GM19455 (cell line): ENCODE data around the gene ADAM29.
A peak's percentile ranks its signal among the peaks of the same experiment; 100 is the strongest.
"Not testable (repeated sequence)": the region's sequence is repeated elsewhere in the genome, so short reads cannot be mapped to it uniquely, and the experiment has no call there.

Experiments
- ATAC-seq: cut with Tn5 transposase; IDR thresholded peaks from one replicate; pipeline ENCODE4 v1.9.1; 2021; ENCODE audit not compliant: unreplicated experiment

The ADAM29 gene

DNA sequence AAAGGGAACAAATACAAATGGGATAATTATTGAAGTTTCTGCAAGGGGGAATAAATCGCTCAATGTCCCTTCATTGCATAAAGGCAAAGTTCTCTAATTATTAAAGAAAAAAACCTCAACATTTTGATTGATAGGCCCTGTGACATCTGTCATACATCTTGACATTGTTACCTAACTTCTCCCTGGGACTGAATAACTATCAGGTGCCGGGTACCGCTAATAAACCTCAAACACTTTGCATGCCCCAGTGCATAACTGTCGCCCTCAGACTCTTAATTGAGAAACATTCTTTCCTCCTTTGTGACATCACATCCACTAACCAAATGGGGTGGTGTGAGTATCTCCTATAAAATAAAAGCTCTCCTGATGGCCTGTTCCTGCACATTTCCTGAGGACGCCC lies at the start of gene ADAM29:
TSS of gene ADAM29 (plus strand) at position 301 of the 400 bp plus-strand sequence. CDS start 57,168 bp downstream, outside the sequence.
- ATAC-seq = no peak

DNA sequence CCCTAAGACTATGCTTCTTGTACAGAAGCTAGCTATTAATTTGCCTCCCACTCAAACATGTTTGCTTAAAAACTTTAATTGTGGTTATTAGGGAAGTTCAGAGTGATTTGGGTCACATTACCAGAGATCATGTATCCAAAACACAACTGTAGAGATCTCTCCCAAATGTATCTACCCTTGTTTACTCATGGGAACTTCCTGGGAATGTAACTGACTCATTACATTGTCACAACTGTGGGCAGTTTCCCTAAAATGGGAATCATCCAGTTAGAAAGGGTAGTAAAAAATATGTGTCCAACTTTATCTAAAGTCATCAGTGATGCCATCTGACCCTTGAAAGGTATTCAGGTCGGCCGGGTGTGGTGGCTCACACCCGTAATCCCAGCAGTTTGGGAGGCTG lies 48.8 kb upstream of the ADAM29 start:
- ATAC-seq = no peak

DNA sequence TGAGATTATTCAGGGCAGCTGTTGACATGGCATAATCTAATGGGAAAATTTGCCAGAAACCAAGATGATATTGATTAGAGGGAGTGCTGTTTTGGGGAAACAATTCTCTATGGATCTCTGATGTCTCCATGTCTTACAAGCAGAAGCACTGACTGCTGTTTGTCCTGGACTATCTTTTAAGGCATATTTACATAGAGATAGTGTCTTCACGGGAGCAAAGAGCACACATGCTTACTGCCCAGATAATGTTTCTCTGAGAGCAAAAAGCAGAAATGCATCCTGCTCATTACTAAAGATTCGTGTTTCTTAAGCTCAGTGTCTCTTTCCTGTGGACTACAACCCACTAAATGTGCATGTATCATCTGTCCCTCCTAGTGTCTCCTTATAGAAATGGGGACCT lies 47.8 kb upstream of the ADAM29 start:
- ATAC-seq = no peak

DNA sequence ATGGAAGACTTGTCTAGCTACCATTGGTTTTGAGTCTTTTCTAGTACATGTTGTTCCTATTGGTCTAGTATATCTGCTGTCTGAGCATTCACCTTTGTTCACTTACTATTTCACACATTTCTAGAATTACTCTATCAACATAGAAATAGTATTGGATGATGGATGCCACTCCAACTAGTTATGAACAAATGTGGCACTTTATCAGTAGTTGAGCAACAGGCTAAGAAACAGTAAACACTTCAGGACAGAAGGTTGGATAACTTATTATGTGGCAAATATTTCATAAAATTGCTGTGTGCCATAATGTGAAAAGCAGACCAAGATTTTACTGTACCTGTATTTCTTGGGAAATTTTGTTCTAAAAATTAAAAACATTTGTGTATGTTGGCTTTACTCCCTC lies 46.8 kb upstream of the ADAM29 start:
- ATAC-seq = no peak

DNA sequence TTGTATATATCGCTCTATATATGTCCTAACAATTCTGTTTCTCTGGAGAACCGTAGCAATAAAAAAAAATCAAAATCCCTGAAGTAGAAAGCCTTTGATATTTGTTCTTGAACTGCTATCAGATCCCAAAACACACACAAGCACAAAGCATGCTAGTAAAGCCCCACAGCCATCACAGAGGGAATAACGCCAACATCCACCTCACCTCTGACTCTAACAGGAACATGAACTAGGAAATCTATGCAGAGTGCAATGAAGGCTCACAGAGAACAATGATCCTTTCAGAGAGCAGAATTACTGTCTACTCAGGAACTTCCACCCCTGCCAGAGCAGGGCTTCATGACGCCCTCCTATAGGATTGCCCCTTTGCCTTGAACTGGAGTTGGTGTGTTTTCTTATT lies 45.0 kb upstream of the ADAM29 start:
- not testable (repeated sequence) for ATAC-seq

DNA sequence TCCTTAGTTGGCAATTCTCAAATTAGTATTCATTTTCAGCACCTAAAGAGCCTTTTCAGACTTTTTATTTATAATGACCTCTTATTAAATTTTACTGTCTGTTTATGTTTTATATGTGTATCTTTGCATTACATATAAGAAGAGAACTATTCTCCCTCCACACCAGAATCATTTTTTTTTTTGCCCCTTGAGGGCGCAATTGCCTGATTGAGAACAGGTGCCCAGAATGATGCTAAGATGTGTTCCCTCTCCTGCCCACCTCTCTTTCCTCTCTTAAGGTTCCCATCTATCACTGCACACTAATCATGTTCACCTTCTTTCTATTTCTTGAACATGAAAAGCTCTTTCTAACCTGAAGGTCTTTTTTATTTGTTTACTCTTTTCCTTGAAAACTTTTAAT lies 44.2 kb upstream of the ADAM29 start:
- no peak for ATAC-seq

DNA sequence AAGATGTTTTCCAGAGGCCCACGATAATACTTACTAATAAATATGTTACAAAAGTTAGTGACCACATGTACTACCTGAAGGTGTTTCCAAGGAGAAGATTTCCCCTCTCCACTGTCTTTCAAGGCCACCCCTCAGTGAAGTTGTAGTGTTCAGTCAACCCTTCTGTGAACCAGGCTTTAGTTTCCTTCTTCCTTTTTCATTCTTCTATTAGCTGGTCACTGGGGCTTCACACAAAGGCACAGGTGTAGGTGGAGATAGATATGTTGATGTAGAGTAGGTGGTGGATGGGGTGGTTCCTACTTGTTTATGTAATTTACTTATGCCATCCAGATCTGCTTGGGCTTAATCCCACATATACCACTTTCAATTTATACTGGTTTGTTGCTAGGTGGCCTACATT lies 43.3 kb upstream of the ADAM29 start:
- ATAC-seq = no peak

DNA sequence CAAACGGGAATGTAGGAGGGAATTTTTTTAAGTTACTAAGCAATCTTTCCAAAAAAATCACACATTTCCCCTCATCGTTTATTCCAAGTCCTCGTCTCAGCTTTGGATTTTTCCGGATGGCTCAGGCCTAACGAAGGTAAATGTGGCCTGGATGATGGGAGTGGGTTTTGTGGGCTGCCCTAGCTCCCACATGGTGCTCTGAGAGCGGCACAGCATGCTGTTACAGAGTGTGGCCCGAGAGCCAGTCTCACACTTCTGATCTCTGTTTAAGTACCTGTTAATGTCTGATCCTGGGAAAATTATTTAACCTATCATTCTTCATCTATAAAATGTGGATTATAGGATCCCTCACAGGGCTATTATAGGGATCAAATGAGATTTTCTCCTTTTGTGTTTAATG lies 38.2 kb upstream of the ADAM29 start:
- no peak for ATAC-seq

DNA sequence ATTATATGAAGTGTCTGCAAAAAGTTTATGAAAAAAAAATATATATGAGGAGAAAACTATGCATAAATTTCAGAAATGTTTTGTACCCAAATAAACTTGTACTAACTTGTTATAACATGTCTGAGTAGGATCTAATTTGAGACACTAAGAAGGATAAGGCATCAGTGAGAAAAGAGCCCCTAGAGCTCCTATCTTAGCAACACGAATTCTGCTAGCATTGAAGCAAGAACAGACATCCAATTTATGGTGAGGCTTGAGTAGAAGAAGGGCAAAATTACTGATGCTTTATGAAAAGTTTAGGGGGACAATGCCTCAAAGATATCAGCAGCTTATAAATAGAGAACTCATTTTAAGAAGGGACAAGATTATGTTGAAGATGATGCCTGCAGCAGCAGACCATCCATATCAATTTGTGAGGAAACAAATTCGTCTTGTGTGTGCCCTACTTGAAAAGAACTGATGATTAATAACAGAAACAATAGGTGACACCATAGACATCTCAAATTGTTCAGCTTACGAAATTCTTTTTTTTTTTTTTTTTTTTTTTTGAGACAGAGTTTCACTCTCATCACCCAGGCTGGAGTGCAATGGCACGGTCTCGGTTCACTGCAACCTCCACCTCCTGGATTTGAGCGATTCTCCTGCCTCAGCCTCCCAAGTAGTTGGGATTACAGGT lies 35.7 kb upstream of the ADAM29 start:
- no peak for ATAC-seq

DNA sequence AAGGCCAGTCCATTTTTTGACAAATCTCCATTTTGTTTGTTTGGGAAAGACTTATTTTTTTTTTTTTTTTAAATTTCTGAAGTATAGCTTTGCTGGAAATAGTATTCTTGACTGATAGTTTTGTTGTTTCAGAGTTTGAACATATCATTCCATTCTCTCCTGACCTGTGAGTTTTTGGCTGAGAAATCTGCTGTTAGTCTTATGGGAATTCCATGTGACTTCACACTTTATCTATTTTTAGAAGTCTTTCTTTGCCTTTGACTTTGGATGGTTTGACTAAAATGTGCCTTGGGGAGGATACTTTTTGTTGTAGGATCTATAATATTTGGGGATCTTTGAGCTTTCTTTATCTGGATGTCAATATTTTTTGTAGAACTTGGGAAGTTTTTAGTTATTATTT lies 10.7 kb upstream of the ADAM29 start:
- no peak for ATAC-seq

DNA sequence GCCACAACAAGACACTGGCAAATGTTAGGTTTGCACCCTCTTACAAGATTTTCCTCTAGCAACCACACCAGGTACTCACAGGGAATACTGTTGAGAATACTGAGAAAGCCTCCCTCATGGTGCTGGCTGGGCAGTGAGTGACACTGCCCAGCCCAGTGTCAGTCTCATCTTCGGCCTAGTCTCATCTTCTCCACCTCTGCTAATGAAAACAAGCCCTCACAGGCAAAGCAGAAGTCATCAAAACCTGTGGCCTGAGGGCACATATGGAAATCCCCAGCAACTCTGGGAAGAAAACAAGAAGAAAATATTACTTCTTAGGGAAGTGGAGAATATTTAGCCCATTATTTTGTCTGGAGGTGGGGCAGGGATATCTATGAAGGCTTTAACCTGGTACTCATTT lies 7.9 kb upstream of the ADAM29 start:
- ATAC-seq = no peak

DNA sequence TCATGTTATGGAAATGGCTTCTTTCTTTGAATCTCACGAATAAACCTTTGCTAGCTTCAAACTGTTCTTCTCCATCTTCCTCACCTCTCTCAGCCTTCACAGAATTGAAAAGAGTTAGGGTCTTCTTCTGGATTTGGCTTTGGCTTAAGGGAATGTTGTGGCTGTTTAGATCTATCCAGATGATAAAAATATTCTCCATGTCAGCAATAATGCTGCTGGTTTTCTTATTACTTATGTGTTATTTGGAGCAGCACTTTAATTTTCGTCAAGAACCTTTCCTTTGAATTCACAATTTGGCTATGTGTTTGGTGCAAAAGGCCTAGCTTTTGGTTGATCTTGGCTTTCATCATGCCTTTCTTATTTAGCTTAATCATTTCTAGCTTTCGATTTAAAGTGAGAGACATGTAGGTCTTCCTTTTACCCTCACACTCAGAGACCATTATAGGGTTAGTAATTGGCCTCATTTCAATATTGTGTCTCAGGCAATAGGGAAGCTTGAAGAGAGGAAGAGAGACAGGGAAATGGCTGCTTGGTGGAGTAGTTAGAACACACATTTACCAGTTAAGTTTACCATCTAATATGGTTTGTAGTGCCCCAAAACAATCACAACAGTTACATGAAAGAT lies 5.1 kb upstream of the ADAM29 start:
- no peak for ATAC-seq

DNA sequence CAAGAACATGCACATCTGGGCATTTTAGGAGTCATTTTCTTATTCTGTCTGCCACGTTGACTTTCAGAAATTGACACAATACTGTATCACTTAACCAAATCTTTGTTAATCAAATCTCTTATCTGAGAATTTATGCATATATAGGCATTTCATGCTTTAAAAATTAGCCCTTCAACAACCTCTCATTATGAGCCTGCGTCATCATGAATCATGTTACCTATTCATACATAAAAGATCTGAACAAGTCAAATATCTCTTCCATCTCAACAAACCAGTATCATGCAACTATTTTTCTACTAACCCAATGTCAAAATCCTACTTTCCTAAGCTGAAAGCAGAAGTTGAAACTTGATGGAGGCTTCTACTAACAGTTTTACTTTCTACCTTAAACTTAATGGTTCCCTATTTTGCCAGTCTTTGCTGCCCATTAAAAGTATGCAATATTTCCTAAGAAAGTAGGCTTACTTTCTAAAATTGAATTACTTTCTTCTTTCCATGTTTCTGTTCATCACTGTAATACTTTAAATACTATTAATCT lies 1.8 kb downstream of the ADAM29 start:
- ATAC-seq = no peak

DNA sequence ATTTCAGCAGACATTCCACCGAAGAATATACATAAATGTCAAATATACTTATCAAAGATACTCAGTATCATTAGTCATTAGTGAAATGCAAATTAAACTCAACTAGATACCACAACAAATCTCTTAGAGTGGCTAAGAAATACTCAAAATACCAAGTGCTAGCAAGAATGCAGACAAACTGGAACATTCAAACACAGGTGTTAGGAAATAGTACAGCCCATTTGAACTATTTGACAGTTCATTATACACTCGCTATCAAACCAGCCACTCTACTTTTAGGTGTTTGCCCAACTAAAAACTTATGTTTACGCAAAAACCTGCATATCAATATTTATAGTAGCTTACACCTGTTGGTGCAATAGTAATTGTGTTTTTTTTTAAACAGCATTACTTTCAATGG lies 8.8 kb downstream of the ADAM29 start:
- no peak for ATAC-seq

DNA sequence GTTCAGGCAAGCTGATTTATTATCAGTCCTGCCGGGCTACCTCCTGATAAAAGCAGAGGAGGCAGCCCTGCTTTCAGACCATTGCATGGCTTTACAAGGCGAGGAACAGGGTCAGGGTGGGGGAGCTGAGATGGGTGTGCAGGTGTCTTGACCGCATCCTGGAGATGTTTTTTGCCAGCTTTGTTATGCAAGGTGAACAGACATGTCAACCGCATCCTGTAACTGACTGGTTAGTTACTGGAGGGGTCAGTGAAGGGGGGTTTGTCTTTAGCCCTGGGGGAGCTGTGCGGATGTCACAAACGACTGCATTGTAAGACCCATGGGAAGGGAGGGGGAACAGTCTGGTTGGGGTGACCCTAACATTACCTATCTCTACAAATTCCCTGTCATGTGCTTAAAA lies 10.0 kb downstream of the ADAM29 start:
- peak; percentile 52 for ATAC-seq

DNA sequence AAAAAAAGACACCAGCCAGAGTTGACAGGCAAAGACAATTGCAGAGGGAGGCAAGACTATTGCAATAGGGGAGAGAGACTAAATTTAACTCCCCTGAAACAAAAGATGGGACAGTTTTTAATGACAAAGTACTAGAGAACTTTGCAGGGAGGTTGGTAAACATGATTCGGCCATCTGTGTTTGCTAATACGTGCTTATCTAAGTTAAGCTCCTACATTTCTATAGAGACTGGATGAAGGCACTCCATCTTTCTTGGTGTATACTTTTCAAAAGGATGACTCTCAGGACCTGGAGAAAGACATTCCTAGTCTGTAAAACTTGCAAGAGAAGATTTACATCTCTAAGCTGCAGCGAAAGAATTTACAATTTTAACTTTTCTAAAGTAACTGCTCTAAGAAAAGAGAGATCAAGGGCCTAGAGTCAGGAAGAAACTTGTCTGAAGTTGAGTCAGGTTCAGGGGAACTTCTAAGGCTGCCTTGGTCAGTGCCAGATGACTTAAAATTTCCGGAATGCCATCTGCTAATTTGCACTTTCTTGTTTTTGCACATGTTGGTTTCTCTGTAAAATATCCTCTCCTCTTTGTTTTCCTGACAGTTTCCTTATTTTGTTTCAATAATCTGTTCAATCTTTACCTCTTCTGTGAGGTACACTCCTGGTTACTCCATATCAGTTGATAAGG lies 10.6 kb downstream of the ADAM29 start:
- ATAC-seq = peak; percentile 3

DNA sequence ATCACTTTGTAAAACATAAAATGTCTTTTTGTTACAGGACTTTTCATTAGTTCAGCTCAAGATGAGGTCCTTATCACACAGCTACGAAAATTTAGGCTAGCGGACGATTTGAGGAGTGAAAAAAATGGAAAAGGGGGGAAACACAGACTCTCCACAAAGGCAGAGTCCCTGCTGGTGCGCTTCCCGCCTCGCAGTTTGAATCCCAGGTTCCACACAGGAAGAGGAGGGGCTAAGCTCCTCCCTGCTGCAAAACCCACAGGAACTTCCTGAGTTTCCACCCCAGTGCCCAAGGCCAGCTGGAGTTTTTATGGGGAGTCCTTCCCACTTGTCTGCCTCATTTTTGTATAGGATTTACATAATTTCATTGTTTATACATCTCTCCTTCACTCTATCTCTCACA lies 11.2 kb downstream of the ADAM29 start:
- no peak for ATAC-seq

DNA sequence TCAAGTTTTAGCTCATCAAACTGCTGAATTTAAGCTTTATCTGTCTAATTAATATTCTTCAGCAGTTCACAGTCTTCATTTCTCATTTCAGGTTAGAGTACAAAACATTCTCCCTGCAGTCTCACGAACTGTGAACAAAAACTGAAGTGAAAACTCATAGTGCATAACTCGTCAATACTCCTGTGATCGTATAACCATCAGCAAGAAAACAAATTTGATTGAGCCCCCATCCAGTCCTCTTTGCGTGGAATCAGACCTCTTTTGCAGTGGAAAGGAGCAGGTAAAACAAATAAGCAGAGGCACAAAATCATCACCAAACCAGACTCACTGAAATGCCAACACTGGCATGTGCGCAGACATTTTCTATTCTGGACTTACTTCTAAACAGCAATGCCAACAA lies 12.7 kb downstream of the ADAM29 start:
- ATAC-seq = no peak

DNA sequence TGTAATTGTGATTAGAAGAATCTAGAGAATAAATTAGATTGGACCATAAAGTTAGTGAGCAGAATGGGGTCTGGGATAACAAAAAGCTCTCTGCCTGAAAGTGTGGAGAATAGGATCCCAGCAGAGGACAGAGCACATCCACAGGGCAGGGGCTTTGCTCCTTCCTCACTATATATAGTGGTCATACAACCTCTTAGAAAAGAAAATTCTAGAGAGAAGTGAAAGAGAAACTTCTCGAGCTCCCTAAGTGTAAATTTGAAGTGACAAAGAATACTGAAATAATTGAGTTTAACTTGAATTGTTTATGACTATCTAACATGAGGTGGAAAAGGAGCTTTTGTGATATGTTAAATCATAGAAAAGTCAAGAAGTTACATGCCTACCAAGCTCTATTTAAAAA lies 14.9 kb downstream of the ADAM29 start:
- no peak for ATAC-seq

DNA sequence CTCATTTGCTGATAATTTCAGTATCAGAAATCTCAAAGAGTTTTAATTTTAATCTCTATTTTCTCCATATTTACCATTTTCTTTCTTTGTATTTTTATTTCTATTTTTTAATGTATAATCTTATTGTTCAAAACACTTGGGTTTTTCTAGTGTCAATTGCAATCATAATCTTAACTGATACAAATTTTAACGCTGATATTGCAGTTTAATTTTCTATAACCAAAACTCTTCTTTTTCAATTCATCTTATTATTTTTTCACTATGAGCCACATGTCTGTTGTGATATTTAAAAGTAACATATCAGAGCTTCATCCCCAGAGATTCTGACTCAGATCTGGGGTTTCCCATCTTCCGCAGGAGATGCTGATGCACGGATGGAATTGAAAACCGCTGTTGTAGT lies 16.2 kb downstream of the ADAM29 start:
- ATAC-seq = no peak

DNA sequence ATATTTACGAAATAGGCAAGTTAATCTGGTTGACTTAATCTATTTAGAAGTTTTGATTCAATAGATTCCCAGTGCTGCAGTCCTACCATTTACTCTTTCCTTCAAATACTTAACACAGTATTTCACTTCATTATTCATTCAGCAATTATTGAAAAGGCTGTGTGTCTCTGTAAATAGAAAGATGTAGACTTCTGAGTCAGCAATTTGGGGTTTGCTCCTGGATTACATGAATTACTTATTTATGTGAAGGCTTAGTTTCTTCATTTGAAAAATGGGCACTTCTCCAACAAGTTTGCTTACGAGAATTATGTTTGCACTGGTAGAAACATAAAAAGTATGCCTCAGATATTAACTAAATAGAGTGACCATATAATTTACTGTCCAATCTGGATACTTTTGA lies 17.4 kb downstream of the ADAM29 start:
- no peak for ATAC-seq

DNA sequence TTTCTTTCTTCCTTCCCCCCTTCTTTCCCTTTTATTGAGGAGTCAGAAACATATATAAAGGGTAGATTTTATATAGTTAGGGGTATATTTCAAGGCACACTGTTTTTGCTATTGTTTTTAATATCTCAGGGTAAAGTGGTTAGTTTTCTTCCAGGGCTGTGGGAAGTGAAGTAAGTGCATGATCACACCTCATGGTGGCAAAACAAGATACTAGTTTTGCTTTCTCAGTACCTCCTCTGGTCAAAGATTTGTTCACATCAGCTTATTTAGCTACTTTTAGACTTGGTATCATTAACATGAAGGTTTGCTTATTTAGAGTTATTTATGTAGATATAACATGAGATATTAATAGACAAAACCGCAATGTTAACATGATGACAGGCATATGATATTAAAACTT lies 21.8 kb downstream of the ADAM29 start:
- no peak for ATAC-seq
